HG03280 (cell line): Measurements from ENCODE around the gene LRFN3.
A peak's percentile ranks its signal among the peaks of the same experiment; 100 is the strongest.
"Not testable (repeated sequence)": the region's sequence is repeated elsewhere in the genome, so short reads cannot be mapped to it uniquely, and the experiment has no call there.

ENCODE experiments used
- ATAC-seq: cut with Tn5 transposase; IDR thresholded peaks from one replicate; pipeline ENCODE4 v1.9.1; 2021; ENCODE audit warnings: mild to moderate bottlenecking, moderate library complexity; ENCODE audit not compliant: unreplicated experiment

Gene LRFN3, protein sequence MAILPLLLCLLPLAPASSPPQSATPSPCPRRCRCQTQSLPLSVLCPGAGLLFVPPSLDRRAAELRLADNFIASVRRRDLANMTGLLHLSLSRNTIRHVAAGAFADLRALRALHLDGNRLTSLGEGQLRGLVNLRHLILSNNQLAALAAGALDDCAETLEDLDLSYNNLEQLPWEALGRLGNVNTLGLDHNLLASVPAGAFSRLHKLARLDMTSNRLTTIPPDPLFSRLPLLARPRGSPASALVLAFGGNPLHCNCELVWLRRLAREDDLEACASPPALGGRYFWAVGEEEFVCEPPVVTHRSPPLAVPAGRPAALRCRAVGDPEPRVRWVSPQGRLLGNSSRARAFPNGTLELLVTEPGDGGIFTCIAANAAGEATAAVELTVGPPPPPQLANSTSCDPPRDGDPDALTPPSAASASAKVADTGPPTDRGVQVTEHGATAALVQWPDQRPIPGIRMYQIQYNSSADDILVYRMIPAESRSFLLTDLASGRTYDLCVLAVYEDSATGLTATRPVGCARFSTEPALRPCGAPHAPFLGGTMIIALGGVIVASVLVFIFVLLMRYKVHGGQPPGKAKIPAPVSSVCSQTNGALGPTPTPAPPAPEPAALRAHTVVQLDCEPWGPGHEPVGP

DNA sequence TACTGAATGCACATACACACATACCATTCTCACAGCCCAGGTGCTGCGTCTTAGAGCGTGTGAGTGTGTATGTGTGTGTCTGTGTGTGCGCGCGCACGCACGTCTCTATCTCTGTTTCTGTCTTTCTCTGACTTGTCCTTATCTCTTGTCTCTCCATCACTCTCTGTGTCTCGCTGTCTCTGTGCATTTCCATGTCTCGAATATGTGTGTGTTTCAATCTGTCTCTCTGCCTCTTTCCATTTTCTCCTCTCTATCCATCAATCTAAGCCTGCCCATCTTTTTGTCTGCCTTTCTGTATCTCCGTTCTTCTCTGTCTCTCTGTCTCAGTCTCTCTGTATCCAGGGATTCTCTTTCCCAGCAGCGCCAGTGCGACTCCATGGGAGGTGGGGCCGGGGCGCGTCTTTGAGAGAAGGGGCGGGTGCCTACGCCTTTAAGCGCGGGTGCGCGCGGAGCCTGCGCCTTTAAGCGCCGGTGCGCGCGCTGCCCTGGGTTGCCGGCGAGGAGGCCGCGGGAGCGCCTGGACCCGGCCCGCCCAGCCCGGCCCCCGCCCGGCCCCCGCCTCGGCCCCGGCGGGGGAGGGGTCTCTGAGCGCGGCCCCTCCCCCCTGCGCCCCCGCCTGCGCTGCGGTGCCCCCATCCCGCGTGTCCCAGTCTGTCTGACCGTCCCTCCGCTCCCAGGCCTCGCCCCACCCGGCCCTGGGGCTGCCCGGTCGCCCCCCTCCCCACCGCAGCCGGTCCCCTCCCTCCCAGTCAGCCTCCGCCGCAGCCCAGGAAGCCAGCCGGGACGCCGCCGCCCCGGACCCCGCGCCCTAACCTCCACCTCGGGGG lies at the start of gene LRFN3:
Gene LRFN3, plus strand, starts transcription at position 464 of the 827 bp plus-strand sequence. CDS start 3,052 bp downstream, outside the sequence.
- ATAC-seq, result no peak

DNA sequence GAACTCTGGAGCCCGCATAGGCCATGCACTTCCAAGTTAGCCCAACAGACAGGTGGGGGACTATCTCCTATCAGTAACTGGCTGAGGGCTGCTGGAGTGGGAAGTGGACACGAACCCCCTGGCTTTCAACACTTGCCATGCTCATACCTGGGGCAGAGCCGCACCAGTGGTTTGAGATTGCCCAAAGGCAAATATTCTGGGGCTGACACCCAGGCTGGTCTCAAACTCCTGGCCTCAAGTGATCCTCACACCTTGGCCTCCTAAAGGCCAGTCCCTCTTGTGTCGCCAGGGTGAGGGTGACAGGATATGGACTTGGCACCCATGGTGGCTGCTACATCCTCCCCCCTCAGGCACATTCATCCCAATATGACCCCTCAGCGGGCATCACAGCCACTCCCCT lies 49.0 kb upstream of the LRFN3 start:
- no peak for ATAC-seq

DNA sequence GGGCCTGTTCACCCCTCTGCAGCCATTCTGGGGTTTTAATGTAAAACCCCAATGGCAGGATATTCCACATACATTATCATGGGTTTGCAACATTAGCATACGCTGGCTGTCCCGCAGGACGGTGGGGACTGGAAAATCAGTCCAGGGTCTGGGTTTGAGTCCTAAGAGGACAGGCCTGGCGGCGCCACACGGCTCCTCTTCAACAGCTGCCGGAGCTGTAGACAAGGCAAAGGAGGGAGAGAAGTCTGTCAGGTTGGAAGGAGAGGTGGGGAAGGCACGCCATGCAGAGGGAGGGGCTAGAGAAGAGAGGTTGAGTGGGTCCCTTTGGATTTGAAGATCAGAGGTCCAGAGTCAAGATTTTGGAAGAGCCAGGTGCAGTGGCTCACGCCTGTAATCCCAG lies 47.8 kb upstream of the LRFN3 start:
- no peak for ATAC-seq

DNA sequence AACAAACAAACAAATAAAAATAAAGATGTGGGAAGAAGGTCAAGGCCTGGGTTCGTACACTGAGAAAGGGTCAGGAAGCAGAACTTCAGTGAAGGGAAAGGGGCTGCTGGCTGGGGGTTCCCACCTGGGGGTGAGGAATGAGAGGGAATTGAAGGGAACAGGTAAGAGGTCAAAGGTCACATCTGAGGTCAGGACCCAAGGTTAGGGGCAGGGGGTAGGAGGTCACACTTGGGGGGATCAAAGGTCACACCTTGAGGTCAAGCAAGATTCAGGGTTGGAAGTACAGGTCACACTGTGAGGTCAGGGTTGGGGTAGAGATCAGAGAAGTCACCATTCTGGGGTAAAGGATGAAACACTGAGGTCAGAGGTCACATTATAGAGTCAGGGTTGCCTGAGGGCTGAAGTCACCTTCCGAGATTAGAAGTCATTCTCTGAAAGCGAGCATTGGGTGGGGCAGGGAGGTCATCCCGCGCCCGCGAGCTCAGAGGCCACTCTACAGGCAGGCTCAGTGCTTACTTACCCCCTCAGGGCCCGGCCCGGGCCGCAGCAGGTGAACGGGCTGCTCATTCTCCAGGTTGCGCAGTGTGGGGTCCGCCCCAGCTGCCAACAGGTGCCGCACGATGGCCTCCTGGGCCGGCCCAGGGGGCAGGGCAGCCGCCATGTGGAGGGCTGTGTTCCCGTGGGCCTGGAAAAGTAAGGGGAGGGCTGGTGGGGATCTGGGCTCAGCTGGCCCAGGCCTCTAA lies 46.6 kb upstream of the LRFN3 start:
- ATAC-seq, result no peak

DNA sequence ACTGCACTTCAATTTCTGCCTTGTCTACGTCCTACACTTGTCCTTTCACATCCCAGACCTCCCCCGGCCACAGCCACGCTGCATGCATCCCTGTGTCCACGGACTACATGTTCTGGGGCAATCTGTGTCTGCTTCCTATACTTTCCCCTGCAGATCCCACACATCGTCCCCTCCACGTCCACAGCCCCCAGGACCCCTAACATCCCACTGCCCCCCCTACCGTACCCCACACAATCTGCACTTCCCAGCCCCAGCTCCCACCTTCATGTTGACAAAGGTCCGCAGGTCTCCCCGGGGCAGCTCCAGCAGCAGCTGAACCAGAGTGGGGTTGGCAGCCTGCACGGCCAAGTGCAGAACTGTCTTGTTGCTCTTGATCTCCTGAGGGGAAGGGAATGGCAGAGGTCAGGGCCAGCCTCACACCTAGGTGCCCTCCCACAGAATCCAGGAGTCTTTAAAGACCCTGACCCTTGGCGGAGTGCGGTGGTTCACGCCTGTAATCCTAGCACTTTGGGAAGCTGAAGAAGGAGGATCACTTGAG lies 46.0 kb upstream of the LRFN3 start:
- no peak for ATAC-seq

DNA sequence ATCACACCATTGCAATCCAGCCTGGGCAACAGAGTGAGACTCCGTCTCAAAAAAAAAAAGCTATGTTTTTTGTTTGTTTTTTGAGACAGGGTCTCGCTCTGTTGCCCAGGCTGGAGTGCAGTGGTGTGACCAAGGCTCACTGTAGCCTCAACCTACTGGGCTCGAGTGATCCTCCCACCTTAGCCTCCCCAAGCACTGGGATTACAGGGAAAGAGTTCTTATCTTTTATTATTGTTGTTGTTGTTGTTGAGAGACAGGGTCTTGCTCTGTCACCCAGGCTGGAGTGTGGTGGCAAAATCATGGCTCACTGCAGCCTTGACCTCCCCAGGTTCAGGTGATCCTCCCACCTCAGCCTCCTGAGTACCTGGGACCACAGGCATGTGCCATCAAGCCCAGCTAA lies 44.4 kb upstream of the LRFN3 start:
- ATAC-seq, result not testable (repeated sequence)

DNA sequence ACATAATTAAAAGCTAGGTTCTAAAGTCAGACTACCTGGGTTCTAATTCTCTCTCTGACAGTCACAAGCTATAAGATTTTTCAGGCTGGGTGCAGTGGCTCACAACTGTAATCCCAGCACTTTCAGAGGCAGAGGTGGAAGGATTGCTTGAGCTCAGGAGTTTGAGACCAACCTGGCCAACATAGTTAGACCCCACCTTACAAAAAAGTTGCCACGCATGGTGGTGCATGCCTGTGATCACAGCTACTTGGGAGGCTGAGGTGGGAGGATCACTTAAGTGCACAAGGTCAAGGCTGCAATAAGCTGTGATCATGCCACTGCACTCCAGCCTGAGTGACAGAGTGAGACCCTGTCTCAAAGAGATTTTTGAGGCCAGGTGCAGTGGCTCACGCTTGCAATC lies 41.8 kb upstream of the LRFN3 start:
- no peak for ATAC-seq

DNA sequence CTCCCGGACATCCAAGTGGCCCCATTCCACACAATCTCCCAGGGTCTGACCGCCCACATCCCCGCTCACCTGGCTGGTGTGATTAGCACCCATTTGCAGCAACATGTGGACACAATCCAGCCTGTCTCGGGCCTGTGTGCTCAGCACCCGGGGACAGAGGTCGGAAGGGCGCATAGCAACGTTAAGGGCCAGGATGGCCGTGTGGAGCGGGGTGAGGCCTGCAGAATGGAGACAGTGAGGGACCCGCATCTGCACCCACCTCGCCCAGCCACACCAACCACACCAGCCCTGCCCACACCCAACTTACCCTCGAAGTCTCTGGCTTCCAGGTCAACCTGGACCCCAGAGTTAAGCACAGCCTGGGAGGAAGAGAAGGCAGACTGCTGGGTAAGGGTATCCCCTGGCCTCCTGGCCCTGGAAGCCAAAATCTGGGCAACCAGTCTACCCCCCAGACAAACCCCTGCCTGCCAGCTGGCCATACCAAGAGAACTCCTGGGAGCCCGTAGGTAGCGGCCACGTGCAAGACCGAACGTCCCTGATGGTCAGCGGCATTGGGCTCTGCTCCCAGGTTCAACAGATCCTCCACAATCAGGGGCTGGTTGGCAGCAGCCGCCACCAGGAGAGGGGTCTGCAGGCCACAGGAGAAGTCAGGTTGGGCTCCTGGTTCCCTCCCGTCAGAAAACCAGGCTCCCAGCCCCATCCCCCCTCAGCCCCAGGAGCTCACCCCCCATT lies 40.1 kb upstream of the LRFN3 start:
- ATAC-seq, result no peak

DNA sequence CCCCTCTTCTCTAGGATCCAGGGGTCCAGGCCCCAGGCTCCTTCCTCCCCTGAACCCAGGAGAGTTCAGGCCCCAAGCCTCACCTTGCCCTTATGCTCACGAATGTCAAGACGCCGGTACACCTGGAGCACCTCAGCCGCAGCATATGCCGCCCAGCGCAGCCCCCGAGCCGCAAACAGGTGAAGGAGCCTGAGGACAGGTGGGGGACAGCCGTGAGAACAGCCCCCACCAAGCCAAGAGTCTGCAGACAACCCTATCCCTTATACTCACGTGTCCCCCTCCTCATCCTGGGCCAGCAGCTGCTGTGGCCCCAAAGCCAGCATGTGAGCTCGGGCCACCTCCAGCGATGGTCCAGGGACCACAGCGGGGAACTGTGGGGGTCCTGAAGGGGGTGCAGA lies 39.5 kb upstream of the LRFN3 start:
- no peak for ATAC-seq

DNA sequence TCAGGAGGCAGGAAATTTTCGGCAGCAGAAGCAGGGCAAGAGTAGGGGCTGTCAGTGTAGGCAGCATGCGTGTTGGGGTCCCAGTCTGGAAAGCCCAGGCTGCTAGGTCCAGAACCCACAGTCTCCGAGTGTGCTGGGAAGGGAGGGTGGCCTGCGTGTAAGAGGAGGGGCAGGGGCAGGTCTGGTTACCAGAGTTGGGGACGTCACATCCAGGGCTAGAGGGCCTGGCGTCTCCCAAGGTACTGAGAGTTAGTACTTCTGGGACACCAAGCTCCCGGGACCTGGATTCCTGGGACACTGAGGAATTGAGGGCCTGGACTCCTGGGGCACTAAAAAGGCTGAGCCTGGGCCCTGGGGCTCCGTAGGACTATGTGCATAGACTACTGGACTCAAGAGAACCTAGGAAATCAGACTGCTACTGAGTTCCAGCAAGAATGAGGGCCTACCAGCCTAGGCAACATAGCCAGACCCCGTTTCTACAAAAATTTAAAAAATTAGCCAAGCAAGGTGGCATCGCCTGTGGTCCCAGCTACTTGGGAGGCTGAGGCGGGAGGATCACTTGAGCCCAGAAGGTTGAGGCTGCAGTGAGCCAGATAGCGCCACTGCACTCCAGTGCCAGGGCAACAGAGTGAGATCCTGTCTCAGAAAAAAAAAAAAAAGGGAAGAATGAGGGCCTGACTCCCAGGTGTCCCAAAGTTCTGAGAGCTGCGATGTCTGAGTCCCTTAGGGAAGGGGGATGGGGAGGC lies 38.3 kb upstream of the LRFN3 start:
- no peak for ATAC-seq

DNA sequence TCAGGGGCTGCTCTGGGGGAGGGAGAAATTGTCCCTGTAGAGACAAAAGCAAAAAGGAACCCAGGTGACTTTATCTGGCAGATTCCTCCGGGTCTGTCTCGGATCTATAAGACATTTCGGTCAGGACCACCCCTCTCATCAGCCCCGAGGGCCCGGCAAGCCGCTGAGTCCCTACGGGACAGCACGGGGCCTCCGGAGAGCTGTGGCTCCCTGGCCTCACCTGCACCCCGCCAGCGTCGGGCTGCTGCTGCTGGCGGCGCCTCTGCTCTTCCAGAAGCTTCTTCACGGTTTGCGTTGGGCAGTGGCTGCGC lies 37.7 kb upstream of the LRFN3 start:
- ATAC-seq, result no peak

DNA sequence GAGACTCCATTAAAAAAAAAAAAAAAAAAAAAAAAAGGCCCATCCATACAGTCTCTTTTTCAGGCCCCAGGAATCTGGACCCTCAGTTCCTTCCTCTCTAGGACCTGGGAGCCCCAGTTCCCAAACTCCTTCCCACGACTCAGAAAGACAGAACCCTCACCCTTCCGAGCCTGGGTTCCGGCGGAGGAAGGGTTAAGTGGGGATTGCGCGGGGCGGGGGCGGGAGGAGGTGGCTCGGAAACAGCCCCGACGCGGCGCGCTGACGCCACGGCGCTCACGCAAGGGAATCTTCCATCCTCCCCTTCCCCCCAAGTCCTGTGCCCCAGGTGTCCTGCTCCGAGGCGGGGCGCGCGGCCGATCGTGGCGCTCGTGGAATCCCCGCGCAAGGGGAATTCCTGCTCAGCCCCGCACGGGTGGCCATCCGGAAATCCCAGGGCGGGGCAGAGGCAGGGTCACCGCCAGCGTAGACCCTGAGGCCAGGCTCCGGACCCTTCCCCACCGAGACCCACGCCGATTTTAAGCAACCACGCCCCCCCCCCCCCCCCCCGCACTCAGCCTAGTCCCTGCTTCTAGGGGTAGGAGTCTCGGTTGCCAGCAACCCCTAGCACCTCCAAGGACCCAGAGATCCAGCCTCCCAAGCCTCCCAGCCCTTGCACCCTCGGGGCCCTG lies 36.5 kb upstream of the LRFN3 start:
- ATAC-seq, result peak; percentile 42

DNA sequence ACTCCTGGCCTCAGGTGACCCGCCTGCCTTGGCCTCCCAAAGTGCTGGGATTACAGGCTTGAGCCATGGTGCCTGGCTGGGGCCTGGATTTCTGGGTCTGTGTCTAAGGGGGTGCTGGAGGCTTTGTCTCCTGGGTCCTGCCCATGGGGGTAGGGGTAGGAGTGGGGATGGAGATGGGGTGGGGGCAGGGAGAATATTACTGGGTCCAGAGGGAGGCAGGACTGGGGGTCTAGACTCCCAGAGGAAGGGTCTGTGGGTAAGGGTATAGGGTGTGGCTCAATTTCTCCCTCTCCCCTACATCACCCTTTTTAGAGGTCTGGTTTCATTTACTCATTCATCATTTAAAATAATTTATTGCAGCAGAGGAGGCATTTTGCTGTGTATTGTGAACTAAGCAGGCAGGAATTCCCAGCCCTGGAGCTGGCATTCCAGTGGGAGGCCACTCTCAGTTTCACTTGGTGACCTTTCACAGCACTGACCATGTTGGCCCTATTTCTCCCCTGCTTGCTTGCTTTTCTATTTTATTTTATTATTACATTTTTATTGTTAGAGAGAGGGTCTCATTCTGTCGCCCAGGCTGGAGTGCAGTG lies 35.0 kb upstream of the LRFN3 start:
- no peak for ATAC-seq

DNA sequence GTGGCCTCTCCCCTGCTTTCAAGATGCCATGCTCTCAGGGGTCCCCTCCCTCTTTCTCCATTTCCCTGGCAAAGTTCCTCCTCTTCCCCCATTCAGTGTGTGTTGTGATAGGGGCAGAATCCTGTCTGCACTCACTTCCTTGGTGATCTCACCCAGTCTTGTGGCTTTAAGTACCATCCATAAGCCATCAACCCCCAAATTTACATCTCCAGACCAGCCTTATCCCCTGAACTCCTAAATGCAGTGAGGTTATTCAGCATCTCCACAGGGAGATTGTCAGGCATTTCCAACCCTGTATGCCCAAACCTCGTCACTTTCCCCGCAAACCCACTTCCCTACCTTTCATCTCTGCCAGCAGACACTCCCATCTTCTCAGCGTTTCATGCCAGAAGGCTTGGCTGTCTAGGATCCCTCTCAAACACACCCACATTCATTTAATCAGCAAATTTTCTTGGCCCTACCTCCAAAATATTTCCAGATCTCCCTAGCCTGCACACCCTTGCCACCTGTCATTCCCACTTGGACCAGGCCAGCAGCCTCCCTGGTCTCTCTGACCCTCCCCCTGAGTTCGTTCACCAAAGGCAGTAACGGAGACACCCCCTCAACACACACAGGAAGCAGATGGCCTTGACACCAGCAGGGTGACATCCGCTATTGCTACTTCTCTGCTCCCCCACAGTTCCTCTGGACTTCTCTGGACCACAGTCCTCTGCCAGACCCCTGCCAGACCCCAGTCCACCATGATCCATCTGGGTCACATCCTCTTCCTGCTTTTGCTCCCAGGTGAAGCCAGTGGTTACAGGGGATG lies 34.1 kb upstream of the LRFN3 start, which contains the start of gene HCST:
Gene HCST, plus strand, starts transcription at position 676 of the 808 bp plus-strand sequence. Its CDS starts 65 bp downstream, at position 741.
- ATAC-seq, result no peak

DNA sequence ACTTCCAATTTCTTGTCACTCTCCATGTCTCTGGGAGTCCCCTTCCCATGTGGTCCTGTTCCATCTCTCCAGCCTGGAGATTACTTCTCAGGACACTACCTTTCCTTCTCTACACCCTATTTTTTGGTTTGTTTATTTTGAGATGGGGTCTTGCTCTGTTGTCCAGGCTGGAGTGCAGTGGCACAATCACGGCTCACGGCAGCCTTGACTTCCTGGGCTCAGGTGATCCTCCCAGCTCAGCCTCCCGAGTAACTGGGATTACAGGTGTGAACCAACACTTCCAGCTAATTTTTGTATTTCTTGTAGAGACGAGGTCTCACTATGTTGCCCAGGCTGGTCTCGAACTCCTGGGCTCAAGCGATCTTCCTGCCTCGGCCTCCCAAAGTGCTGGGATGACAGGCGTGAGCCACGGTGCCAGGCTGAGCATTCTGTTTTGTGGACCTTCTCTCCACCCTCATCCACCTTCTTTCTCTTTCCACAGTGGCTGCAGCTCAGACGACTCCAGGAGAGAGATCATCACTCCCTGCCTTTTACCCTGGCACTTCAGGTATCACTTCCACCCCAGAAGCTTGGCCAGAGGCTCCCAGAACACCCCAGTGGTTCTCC lies 33.2 kb upstream of the LRFN3 start:
- ATAC-seq, result no peak

DNA sequence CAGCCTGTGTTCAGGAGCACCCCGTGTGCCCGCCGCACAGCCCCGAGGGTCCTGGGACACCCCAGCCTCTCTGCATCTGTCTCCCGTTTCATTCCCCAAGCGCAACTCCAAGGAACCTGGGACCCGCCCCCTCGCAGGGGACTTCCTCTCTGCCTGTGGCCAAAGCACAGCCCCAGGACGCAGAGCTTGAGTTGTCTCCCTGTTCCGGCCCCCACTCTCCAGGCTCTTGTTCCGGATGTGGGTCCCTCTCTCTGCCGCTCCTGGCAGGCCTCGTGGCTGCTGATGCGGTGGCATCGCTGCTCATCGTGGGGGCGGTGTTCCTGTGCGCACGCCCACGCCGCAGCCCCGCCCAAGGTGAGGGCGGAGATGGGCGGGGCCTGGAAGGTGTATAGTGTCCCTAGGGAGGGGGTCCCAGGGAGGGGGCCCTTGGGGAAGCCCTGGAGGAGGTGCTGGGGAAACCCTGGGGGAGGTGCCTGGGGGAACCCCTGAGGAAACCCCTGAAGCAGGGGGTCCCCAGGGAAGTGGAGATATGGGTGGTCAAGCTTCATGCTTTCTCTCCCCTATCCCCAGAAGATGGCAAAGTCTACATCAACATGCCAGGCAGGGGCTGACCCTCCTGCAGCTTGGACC lies 32.5 kb upstream of the LRFN3 start:
- peak; percentile 42 for ATAC-seq
